Activated CD4-positive, alpha-beta T cell treated with anti-CD3 and anti-CD28 coated beads, Interleukin-2, amount 10 ng/mL, durations not matched to agents 7 days and 5 days (primary cell): Measurements from ENCODE around the gene RFT1. TPM values are rescaled to one million over a fixed set of nuclear protein-coding genes. Genes with fewer than 3 reads are reported as not detected.

Source experiments
- CTCF ChIA-PET: fragments of 350-600 bp; sonication (Branson Sonifier 250); formaldehyde crosslinking; loops from one replicate; lab custom pipeline; 2021; ENCODE audit warnings: antibody characterized with exemption; lab: Charles Lee
- POLR2A ChIA-PET: fragments of 350-600 bp; sonication (Branson Sonifier 250); formaldehyde crosslinking; loops from one replicate; lab custom pipeline; 2021; ENCODE audit warnings: antibody characterized with exemption; lab: Charles Lee
- DNase-seq: peaks from one replicate; pipeline ENCODE4 v3.0.0-alpha.2; 2020
- H3K27ac Mint-ChIP-seq: one replicate; pipeline ENCODE4 v1.8.0; 2021; ENCODE audit warnings: mild to moderate bottlenecking, moderate library complexity, mixed read lengths
- H3K27me3 Mint-ChIP-seq: one replicate; pipeline ENCODE4 v1.8.0; 2021; ENCODE audit warnings: mixed read lengths
- H3K36me3 Mint-ChIP-seq: one replicate; pipeline ENCODE4 v1.8.0; 2021; ENCODE audit warnings: low read depth, mixed read lengths
- H3K4me1 Mint-ChIP-seq: one replicate; pipeline ENCODE4 v1.8.0; 2021; ENCODE audit warnings: mixed read lengths
- H3K4me3 Mint-ChIP-seq: one replicate; pipeline ENCODE4 v1.8.0; 2021; ENCODE audit warnings: mild to moderate bottlenecking, moderate library complexity, mixed read lengths
- H3K9me3 Mint-ChIP-seq: one replicate; pipeline ENCODE4 v1.8.0; 2021; ENCODE audit warnings: mixed read lengths
- total RNA-seq, 2 experiments: library from RNA; stranded (reverse); gene quantifications; one replicate each; pipeline ENCODE4 v1.2.3, GENCODE V29; 2021

RFT1 gene
- total RNA-seq, 2 experiments from 2014 or later, result 33.3 to 34.1 TPM

DNA sequence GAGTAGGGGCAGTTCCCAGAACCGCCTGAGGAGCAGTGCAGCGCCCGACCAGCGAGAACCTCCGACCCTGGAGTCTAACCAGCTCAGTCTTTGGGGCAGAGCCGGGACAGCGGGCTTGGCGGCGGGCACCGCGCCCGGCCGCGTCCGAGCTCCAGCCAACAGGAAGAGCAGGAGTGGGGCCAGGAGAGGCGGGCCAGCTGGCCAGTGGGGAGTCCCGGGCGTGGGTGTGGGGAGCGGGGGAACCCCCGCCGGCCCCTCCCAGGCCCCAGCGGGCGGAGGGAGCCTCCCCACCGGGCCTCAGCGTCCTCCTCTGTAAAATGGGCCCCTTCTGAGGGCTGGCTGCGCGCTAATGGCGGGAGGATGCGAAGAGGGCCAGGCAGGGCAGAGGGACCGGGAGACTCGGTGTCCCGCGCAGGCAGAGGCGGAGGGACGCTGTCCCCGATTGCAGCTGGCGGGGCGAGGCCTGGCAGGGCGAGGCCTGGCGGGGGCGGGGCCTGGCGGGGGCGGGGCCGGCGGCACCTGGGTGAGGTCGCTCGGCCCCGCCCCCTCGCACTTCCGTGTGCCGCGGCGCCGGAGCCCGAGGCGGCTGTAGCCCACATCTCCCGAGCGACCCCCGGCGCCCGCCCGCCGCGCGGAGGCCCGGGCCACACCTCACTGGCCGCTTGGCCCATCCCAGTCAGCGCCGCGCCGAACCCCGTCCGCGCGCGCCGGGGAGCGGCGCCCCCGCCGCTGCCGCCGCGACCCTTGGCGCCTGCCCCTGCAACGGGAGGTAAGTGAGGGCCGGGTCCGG, 30.6 kb upstream of the RFT1 start, which contains the start of gene PRKCD:
Gene PRKCD (plus strand): TSS at position 550 of the 790 bp plus-strand sequence. CDS start 17,214 bp downstream, outside the sequence.
- Mint-ChIP-seq H3K27ac (peak within 1 kb of the TSS; percentile 87), H3K4me1 (peaks cover 22% of the 10 kb centered on the region), H3K4me3 (peak within 1 kb of the TSS; percentile 79), H3K36me3 (no peaks in the 10 kb centered on the region), H3K9me3 (no peaks in the 10 kb centered on the region), H3K27me3 (peaks cover 36% of the 10 kb centered on the region)
- POLR2A ChIA-PET, result no interaction called here
- DNase-seq, result peak; percentile 77
- CTCF ChIA-PET, result interaction anchor here (0.6 to 1.8 kb wide), 12 partner anchors 11 to 434 kb away, joined by 3 to 7 read pairs (median 4); no protein-coding TSS in a partner anchor

DNA sequence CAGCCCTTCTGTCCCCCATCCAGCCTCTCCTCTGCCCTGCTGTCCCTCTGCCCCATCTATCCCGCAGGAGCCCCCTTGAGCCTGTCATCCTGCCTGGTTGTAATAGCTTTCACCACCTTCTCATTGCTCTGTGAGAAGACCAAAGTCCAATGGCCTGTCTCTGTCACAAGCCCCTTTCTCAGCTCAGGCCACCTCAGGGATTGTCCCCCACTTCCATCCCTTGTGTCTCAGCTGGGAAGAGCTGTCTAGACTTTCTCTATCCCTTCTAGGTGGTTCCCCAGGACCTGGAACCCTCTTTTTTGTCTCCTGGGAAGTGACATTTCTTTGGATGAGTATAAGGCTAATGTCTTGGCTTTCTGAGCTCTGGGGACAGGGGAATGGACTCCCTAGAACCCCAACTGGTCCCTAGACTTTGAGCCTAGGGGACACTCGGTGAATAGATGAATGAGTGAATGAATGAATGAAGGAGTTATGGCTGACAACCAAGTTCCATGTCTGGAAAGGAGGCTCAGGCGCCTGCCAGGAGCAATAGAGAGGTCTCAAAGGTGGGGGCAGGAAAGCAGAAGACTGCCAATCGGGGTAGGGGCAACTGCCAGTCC, 29.9 kb upstream of the RFT1 start:
- H3K27me3 Mint-ChIP-seq, result peaks cover 43% of the 10 kb centered on the region
- no peaks in the 10 kb centered on the region for H3K9me3 Mint-ChIP-seq
- H3K4me1 Mint-ChIP-seq, result peaks cover 22% of the 10 kb centered on the region
- peak overlapping the region; percentile 74 for H3K27ac Mint-ChIP-seq
- H3K4me3 Mint-ChIP-seq, result peak overlapping the region; percentile 79
- no peak for DNase-seq
- POLR2A ChIA-PET, result no interaction called here
- CTCF ChIA-PET, result interaction anchor here (0.6 to 1.8 kb wide), 12 partner anchors 11 to 433 kb away, joined by 3 to 5 read pairs (median 4); no protein-coding TSS in a partner anchor
- no peaks in the 10 kb centered on the region for H3K36me3 Mint-ChIP-seq

DNA sequence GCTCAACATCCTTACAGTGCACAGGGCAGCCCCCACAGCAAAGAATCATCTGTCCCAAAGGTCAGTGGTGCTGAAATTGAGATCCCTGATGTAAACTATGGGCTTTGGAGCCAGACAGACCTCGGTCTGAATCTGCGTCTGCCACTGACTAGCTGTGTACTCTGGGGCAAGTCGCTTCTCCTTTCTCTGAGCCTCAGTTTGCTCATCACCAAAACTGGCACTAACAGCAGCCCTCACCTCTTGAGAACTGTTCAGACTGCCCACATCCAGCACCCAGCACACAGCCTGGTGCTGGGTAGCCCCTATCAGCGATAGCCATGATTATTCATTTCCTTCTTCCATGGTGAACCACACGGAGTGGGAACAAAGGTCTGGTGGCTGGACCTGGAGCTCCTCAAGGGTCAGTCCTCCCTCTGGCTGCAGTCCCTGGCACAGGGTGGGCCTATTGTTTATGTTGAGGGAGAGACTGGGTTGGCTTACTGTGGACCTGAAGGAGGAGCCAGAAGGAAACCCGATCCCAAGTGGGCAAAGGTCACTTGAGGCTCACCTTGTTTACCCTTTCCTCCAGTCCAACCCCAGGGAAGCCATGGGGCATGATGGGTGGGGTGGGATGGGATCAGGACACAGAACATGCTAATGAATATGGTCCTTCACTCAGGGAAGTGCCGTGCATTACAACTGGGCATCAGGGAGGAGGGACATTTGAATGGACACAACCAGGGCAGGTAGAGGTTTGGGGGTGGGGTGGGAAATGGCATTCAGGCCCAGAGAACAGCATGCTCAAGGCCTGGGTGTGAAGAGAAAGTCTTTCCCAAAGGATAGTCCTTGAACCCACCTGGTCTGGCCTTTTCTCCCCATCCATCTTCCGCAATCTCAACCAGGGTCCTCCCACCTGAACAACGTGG, 29.2 kb upstream of the RFT1 start:
- POLR2A ChIA-PET, result no interaction called here

DNA sequence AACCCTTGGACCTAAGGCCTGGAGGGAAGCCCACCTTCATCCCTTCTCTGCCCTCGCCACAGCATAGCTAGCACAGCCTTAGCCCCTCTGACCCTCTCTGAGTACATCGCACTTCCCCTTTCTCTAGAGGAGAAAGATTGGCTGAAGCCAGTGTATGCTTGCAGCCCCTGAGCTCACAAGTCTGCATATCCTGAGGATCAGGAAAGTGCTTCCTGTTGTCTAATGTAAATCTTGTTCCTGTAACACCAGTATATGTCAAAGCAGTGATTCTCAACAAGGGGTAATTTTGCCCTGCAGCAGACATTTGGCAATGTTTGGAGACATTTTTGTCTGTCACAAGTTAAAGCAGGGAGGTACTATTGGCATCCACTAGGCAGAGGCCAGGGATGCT, 28.5 kb upstream of the RFT1 start:
- no peaks in the 10 kb centered on the region for H3K36me3 Mint-ChIP-seq
- POLR2A ChIA-PET, result no interaction called here

More for the DNA sequence above, 29.2 kb upstream of the RFT1 start:
- no peaks in the 10 kb centered on the region for H3K36me3 Mint-ChIP-seq
- H3K4me3 Mint-ChIP-seq, result peak overlapping the region; percentile 79
- peaks cover 22% of the 10 kb centered on the region for H3K4me1 Mint-ChIP-seq
- H3K27ac Mint-ChIP-seq, result no peak overlapping the region
- CTCF ChIA-PET, result interaction anchor here (1.0 to 1.8 kb wide), 7 partner anchors 11 to 45 kb away, joined by 3 to 5 read pairs (median 4); no protein-coding TSS in a partner anchor
- H3K27me3 Mint-ChIP-seq, result peaks cover 44% of the 10 kb centered on the region
- no peak for DNase-seq
- no peaks in the 10 kb centered on the region for H3K9me3 Mint-ChIP-seq

DNA sequence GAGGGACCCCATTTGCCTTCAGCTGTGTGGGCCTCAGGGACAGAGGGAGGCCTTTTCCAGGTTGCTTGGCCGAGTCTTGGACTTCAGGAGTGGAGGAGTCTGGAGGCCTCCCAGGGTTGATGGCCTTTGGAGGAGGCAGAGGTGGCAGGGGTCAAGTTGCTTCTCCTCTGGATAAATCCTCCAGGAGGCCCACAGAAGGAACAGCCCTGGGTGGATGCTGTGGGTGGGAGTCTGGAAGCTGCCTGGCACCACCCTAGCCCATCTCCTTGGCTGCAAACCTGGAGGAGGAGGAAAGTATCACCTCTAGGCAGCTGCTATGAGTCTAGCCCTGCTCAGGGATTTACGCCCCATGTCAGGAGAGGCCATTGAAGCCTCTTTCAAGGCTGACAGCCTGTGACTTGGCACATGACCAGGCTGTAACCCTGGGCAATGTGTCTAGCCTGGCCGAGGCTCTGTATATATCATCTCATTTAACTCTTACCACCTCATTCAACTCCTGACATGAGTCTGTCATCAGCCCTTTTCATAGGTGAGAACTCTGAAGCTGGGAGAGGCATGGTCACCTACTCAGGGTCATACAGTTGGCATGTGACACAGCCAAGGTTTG, 27.8 kb upstream of the RFT1 start:
- POLR2A ChIA-PET, result no interaction called here

More for the DNA sequence above, 28.5 kb upstream of the RFT1 start:
- H3K4me3 Mint-ChIP-seq, result no peak overlapping the region
- H3K9me3 Mint-ChIP-seq, result no peaks in the 10 kb centered on the region
- no peak for DNase-seq
- CTCF ChIA-PET, result interaction anchor here (1.2 to 1.6 kb wide), 2 partner anchors 24 to 37 kb away, joined by 3 read pairs; no protein-coding TSS in a partner anchor
- peaks cover 47% of the 10 kb centered on the region for H3K27me3 Mint-ChIP-seq
- H3K4me1 Mint-ChIP-seq, result peaks cover 22% of the 10 kb centered on the region
- H3K27ac Mint-ChIP-seq, result no peak overlapping the region

DNA sequence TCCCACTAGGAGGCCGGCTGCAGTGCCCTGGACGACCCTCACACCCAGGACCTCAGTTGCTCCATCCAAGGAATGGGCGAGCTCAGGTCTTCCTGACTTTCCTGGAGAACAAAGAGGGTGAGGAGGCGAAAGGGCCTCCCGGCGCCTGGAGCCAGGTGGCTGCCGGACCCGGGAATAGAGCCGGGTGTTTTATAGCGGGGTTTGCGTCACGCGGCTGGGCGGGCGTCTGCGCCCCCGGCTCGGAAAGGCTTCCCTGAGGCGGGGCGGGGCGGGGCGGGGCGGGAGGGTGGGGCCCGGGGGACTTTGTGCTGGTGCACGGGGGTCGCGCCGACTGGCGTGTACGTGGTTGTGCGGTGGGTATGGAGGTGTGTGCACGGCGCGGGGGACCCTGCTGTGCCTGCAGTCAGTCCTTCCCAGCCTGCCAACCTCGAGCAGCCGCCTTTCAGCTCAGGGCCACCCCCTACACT, 26.2 kb upstream of the RFT1 start:
- DNase-seq, result no peak
- peaks cover 55% of the 10 kb centered on the region for H3K27me3 Mint-ChIP-seq
- H3K27ac Mint-ChIP-seq, result no peak overlapping the region
- no peak overlapping the region for H3K4me3 Mint-ChIP-seq
- POLR2A ChIA-PET, result no interaction called here
- no peaks in the 10 kb centered on the region for H3K9me3 Mint-ChIP-seq
- CTCF ChIA-PET, result interaction anchor here (1.1 to 4.3 kb wide), 4 partner anchors 12 to 40 kb away, joined by 3 to 11 read pairs (median 5); no protein-coding TSS in a partner anchor
- peaks cover 7% of the 10 kb centered on the region for H3K4me1 Mint-ChIP-seq
- H3K36me3 Mint-ChIP-seq, result no peaks in the 10 kb centered on the region

More for the DNA sequence above, 27.8 kb upstream of the RFT1 start:
- DNase-seq, result no peak
- Mint-ChIP-seq H3K27me3 (peaks cover 54% of the 10 kb centered on the region), H3K36me3 (no peaks in the 10 kb centered on the region), H3K4me3 (no peak overlapping the region), H3K4me1 (peaks cover 16% of the 10 kb centered on the region), H3K9me3 (no peaks in the 10 kb centered on the region), H3K27ac (no peak overlapping the region)
- CTCF ChIA-PET, result interaction anchor here (1.2 to 4.3 kb wide), 3 partner anchors 12 to 38 kb away, joined by 3 to 11 read pairs (median 3); no protein-coding TSS in a partner anchor

DNA sequence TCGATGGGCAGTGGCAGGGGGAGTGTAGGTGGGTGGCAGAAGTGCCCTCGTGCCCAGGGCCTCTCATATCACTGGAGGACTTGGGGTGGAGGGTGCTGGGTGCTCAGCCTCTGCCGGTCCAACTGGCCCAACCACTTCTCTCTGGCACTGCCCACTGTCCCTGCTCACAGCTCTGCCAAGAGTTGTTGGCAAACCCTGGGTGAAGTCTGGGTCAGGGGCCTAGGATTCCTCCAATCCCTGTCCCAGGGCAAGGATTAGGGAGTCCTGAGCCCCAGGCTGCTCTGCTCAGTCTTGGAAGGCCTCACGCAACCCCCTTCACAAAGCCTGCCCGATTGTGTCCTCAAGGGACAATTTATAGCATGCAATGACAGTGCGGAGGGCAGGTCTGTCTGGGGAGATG, 25.5 kb upstream of the RFT1 start:
- no peak overlapping the region for H3K27ac Mint-ChIP-seq
- H3K27me3 Mint-ChIP-seq, result peaks cover 55% of the 10 kb centered on the region
- POLR2A ChIA-PET, result no interaction called here
- CTCF ChIA-PET, result interaction anchor here (0.8 to 4.3 kb wide), 4 partner anchors 11 to 22 kb away, joined by 3 to 11 read pairs (median 5); no protein-coding TSS in a partner anchor
- no peaks in the 10 kb centered on the region for H3K36me3 Mint-ChIP-seq
- H3K4me3 Mint-ChIP-seq, result no peak overlapping the region
- no peak for DNase-seq
- H3K9me3 Mint-ChIP-seq, result no peaks in the 10 kb centered on the region
- peaks cover 7% of the 10 kb centered on the region for H3K4me1 Mint-ChIP-seq

DNA sequence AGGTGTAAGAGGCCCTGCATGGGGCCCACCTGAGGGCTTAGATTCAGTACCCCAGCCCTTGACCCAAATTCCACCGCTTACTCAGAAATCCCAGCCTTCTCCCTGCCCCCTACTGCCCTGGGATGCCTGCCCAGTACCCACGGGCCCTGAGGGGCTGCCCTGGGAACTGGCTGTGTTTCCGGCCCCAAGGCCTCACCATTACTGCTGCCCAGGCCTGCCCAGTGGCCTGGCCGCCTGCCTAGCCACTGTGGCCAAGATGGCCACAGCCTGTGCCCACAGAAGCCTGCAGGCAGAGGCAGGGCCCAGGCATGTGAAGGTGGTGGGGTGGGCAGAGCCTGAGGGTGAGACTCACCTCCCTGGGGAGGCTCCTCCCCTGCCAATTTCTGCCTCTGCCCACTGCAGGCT, 24.6 kb upstream of the RFT1 start:
- ChIA-PET CTCF (interaction anchor here (0.8 to 4.3 kb wide), 2 partner anchors 15 to 21 kb away, joined by 3 to 11 read pairs; no protein-coding TSS in a partner anchor), POLR2A (no interaction called here)
- Mint-ChIP-seq H3K9me3 (no peaks in the 10 kb centered on the region), H3K36me3 (no peaks in the 10 kb centered on the region), H3K27me3 (peaks cover 50% of the 10 kb centered on the region), H3K4me1 (peaks cover under 1% of the 10 kb centered on the region), H3K4me3 (no peak overlapping the region), H3K27ac (no peak overlapping the region)
- no peak for DNase-seq

DNA sequence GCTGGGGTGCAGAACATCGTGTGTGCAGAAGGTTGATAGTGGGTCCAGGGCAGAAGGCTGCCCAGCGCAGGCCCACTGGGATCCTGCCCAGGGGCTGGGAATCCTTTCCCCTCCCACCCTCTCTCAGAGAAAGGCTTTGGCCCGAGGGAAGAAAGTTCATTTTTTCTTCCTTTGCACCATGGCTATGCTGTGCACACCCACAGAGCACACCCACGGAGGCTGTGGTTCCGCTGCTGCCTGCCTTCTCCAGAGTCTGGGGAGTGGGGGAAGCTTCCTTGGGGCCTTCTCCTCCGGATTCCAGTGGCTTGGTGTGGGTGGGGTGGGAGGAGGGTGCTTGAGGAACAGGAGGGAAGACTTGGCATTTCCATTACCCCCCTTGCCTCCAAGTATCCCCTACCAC, 23.7 kb upstream of the RFT1 start:
- CTCF ChIA-PET, result interaction anchor here (1.0 to 4.3 kb wide), 2 partner anchors 16 kb away, joined by 3 to 11 read pairs; no protein-coding TSS in a partner anchor
- no peak overlapping the region for H3K4me3 Mint-ChIP-seq
- POLR2A ChIA-PET, result no interaction called here
- no peak overlapping the region for H3K27ac Mint-ChIP-seq
- peaks cover 45% of the 10 kb centered on the region for H3K27me3 Mint-ChIP-seq
- no peaks in the 10 kb centered on the region for H3K9me3 Mint-ChIP-seq
- no peak for DNase-seq
- H3K36me3 Mint-ChIP-seq, result no peaks in the 10 kb centered on the region
- H3K4me1 Mint-ChIP-seq, result no peaks in the 10 kb centered on the region

DNA sequence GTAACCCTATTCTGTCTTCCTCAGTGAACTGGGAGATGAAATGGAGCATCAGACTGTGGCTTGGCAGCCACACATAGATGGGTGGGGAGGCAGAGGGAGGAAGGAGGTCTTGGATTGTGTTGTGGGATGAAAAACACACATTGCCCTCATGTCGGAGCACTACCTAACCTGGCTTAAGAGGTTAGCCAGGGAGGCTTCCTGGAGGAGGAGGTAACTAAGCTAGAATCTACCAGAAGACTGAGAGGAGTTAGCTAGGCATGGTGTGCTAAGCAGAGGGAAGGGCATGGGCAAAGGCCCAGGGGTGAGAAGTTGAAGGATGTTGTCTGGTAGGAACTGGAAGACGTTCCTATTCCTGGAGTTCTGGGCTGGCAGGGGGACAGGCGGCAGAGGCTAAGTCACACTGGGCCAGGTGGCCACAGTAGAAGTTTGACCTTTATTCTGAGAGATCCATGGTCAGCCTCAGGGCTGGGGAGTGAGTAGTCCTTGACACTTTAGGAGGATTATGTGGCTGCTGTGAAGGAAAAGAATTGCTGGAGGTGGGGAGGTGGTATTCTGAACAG, 23.1 kb upstream of the RFT1 start:
- Mint-ChIP-seq H3K27ac (no peak overlapping the region), H3K36me3 (no peaks in the 10 kb centered on the region), H3K4me1 (no peaks in the 10 kb centered on the region), H3K9me3 (no peaks in the 10 kb centered on the region), H3K4me3 (no peak overlapping the region), H3K27me3 (peaks cover 39% of the 10 kb centered on the region)
- CTCF ChIA-PET, result interaction anchor here (1.0 kb wide), 1 partner anchor 16 kb away, joined by 3 read pairs; no protein-coding TSS in a partner anchor
- no peak for DNase-seq
- POLR2A ChIA-PET, result no interaction called here

DNA sequence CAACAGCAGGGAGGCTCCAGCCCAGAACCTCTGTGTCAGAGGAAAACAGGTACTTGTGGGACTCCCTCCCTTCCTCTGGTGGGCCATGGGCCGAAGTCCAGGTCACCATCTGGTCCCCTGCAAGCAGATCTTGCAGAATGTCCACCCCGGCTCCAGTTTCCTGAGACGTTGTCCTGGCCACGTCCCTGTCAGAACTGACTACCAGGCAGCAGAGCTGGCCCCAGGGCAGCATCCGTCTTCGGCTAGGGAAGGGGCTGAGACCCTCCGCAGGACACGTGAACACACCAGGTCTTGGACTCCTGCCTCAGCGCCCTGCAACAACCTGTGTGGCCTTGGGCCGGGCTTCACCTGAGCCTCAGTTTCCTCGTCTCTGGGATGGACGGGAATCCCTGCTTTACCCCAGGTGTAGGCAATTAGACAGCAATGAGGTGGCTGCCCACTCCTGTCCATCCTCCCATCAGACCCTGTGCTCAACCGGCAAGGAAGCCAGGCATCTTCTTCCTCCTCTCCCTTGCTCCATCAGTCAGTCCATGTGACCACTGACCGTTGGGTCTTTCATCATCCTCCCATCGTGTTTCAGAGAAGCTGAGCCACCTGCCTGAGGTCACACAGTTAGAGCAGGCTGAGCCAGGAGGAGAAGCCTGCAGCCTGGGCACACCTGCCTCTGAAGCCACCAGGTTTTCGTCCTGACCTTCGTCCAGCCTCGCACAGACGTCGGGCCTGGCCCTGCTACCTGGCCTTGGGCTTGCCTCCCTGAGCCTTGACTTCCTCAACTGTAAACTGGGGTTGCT, 21.8 kb upstream of the RFT1 start:
- H3K27ac Mint-ChIP-seq, result no peak overlapping the region
- ChIA-PET CTCF (interaction anchor here (1.0 to 1.2 kb wide), 2 partner anchors 9 to 43 kb away, joined by 4 to 6 read pairs; no protein-coding TSS in a partner anchor), POLR2A (no interaction called here)
- peaks cover 30% of the 10 kb centered on the region for H3K27me3 Mint-ChIP-seq
- H3K9me3 Mint-ChIP-seq, result no peaks in the 10 kb centered on the region
- no peak overlapping the region for H3K4me3 Mint-ChIP-seq
- no peaks in the 10 kb centered on the region for H3K4me1 Mint-ChIP-seq
- no peaks in the 10 kb centered on the region for H3K36me3 Mint-ChIP-seq
- DNase-seq, result no peak
